Parathyroid adenoma (tissue), 2 donors: ENCODE measurements around the gene IL21.

Experiments used
- H2AFZ ChIP-seq: fragments of 300-600 bp; sonication (generic); one replicate; pipeline ENCODE4 v1.7.0; 2017; ENCODE audit warnings: antibody characterized with exemption, mild to moderate bottlenecking
- H3K27ac ChIP-seq: fragments of 300-600 bp; sonication (generic); one replicate; pipeline ENCODE4 v1.7.0; 2017
- H3K27me3 ChIP-seq: fragments of 300-600 bp; sonication (generic); one replicate; pipeline ENCODE4 v1.7.0; 2017; ENCODE audit warnings: low read length; ENCODE audit not compliant: control insufficient read depth, insufficient read depth
- H3K36me3 ChIP-seq: fragments of 300-600 bp; sonication (generic); one replicate; pipeline ENCODE4 v1.7.0; 2017; ENCODE audit warnings: low read length; ENCODE audit not compliant: control insufficient read depth, insufficient read depth
- H3K4me1 ChIP-seq: fragments of 300-600 bp; sonication (generic); one replicate; pipeline ENCODE4 v1.7.0; 2017; ENCODE audit warnings: control low read depth
- H3K4me2 ChIP-seq: fragments of 300-600 bp; sonication (generic); one replicate; pipeline ENCODE4 v1.7.0; 2017; ENCODE audit warnings: low read length
- H3K4me3 ChIP-seq: fragments of 300-600 bp; sonication (generic); one replicate; pipeline ENCODE4 v1.7.0; 2017; ENCODE audit warnings: low read depth, low read length
- H3K79me2 ChIP-seq: fragments of 300-600 bp; sonication (generic); one replicate; pipeline ENCODE4 v1.7.0; 2017; ENCODE audit warnings: control low read depth
- H3K9ac ChIP-seq: fragments of 300-600 bp; sonication (generic); one replicate; pipeline ENCODE4 v1.7.0; 2017; ENCODE audit warnings: mild to moderate bottlenecking
- H3K9me3 ChIP-seq: fragments of 300-600 bp; sonication (generic); one replicate; pipeline ENCODE4 v1.7.0; 2017; ENCODE audit warnings: low read length; ENCODE audit not compliant: control insufficient read depth
- CTCF ChIP-seq: fragments of 300-600 bp; sonication (generic); IDR thresholded peaks from one replicate; pipeline ENCODE4 v1.7.0; 2017; ENCODE audit warnings: antibody characterized with exemption, mild to moderate bottlenecking
- donor health status: primary hyperparathyroidism.

The IL21 gene

GRCh38 chr4:122636697-122637096 is 15.8 kb upstream of the IL21 start:
- Histone ChIP-seq H3K4me1 (no peaks in the 10 kb centered on the region), H3K79me2 (no peaks in the 10 kb centered on the region), H3K27me3 (no peaks in the 10 kb centered on the region), H3K9ac (no peak overlapping the region), H3K27ac (no peak overlapping the region), H3K9me3 (no peaks in the 10 kb centered on the region), H2AFZ (no peak overlapping the region), H3K4me2 (no peak overlapping the region), H3K36me3 (no peaks in the 10 kb centered on the region), H3K4me3 (no peak overlapping the region)
- no peak for TF ChIP-seq CTCF

DNA sequence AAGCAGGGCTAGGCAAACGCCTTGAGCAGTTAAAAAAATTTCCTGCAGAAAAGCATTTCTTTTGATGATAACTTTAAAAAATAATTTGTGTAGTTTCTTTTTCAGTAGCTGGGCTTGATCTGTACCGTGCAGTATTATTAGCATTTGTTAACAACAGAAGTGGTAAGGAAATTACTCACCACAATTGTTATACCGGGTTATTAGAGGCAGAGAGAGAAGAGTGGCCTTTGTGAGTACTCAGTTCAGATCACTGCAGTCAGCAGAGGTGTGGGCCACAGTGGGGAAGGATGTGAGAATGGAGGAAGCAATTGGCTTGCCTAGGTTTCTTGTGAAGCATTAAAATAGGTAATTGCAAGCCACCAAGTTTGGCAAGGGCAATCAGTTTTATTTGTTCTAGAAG is 14.3 kb upstream of the IL21 start:
- Histone ChIP-seq H3K4me3 (no peak overlapping the region), H3K36me3 (no peaks in the 10 kb centered on the region), H3K79me2 (no peaks in the 10 kb centered on the region), H3K27ac (no peak overlapping the region), H3K4me1 (no peaks in the 10 kb centered on the region), H2AFZ (no peak overlapping the region), H3K4me2 (no peak overlapping the region), H3K27me3 (no peaks in the 10 kb centered on the region), H3K9me3 (no peaks in the 10 kb centered on the region), H3K9ac (no peak overlapping the region)
- TF ChIP-seq CTCF, result no peak

DNA sequence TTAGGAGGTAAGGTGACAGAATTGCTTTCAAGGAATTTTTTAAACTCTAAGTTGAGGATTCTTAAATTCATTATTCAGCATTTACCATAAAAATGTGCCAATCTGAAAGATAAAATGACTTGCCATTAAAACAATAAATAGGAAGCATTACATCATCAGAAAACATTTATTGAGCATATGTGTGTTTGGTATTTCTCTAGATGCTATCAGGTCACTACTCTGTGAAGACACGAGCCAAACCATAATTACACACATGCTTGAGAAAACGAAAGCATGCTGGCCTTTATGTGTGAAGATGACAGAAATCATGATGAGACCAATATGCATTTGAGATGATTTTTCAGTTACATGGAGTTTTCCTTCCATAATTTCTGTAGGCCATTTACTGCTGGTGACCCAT is 12.3 kb upstream of the IL21 start:
- Histone ChIP-seq H3K27ac (no peak overlapping the region), H3K36me3 (no peaks in the 10 kb centered on the region), H3K4me3 (no peak overlapping the region), H2AFZ (no peak overlapping the region), H3K9ac (no peak overlapping the region), H3K4me1 (no peaks in the 10 kb centered on the region), H3K27me3 (no peaks in the 10 kb centered on the region), H3K9me3 (no peaks in the 10 kb centered on the region), H3K4me2 (no peak overlapping the region), H3K79me2 (no peaks in the 10 kb centered on the region)
- TF ChIP-seq CTCF, result no peak

GRCh38 chr4:122632396-122633143 is 11.7 kb upstream of the IL21 start:
- no peaks in the 10 kb centered on the region for H3K36me3 ChIP-seq
- H3K4me2 ChIP-seq, result no peak overlapping the region
- no peak overlapping the region for H3K27ac ChIP-seq
- H3K27me3 ChIP-seq, result no peaks in the 10 kb centered on the region
- TF ChIP-seq CTCF, result no peak
- no peaks in the 10 kb centered on the region for H3K79me2 ChIP-seq
- no peaks in the 10 kb centered on the region for H3K4me1 ChIP-seq
- no peak overlapping the region for H2AFZ ChIP-seq
- no peaks in the 10 kb centered on the region for H3K9me3 ChIP-seq
- no peak overlapping the region for H3K9ac ChIP-seq
- no peak overlapping the region for H3K4me3 ChIP-seq

DNA sequence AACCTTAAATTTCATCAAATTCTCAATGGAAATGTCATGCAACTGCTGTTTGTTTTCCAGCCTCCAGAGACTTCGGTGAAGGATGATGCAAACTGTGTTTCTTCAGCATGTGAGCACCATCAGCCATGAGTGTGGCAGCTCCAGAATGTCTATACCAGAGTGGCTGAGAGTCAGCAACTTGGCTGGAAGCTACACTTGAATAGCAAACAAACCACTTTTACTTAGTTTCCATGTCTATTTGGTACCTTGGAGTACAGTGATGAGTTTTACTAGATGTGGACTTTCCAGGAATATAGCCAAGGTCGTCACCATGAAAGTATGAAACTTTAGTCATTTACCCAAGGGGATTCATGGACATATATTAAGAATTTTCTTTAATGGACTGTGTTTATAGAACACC is 4.3 kb upstream of the IL21 start:
- Histone ChIP-seq H3K9ac (no peak overlapping the region), H3K4me3 (no peak overlapping the region), H3K4me1 (no peaks in the 10 kb centered on the region), H2AFZ (no peak overlapping the region), H3K9me3 (no peaks in the 10 kb centered on the region), H3K79me2 (no peaks in the 10 kb centered on the region), H3K27ac (no peak overlapping the region), H3K27me3 (no peaks in the 10 kb centered on the region), H3K4me2 (no peak overlapping the region), H3K36me3 (no peaks in the 10 kb centered on the region)
- no peak for TF ChIP-seq CTCF
